Activated naive CD4-positive, alpha-beta T cell treated with anti-CD3 and anti-CD28 coated beads, Interleukin-2, amount 10 ng/mL, durations not matched to agents 7 days and 5 days (primary cell): Measurements from ENCODE around the gene APOB.

Experiments
- CTCF ChIA-PET: fragments of 350-600 bp; sonication (Branson Sonifier 250); formaldehyde crosslinking; loops from one replicate; lab custom pipeline; 2021; ENCODE audit warnings: antibody characterized with exemption; lab: Charles Lee
- DNase-seq: peaks from one replicate; pipeline ENCODE4 v3.0.0-alpha.2; 2020
- H3K27ac Mint-ChIP-seq: one replicate; pipeline ENCODE4 v1.8.0; 2021; ENCODE audit warnings: mild to moderate bottlenecking, moderate library complexity, mixed read lengths
- H3K27me3 Mint-ChIP-seq: one replicate; pipeline ENCODE4 v1.8.0; 2021; ENCODE audit warnings: mild to moderate bottlenecking, mixed read lengths
- H3K36me3 Mint-ChIP-seq: one replicate; pipeline ENCODE4 v1.8.0; 2021; ENCODE audit warnings: mixed read lengths
- H3K4me1 Mint-ChIP-seq: one replicate; pipeline ENCODE4 v1.8.0; 2021; ENCODE audit warnings: mixed read lengths
- H3K4me3 Mint-ChIP-seq: one replicate; pipeline ENCODE4 v1.8.0; 2021; ENCODE audit warnings: mild to moderate bottlenecking, moderate library complexity, mixed read lengths
- H3K9me3 Mint-ChIP-seq: one replicate; pipeline ENCODE4 v1.8.0; 2021; ENCODE audit warnings: mixed read lengths

The APOB gene

DNA sequence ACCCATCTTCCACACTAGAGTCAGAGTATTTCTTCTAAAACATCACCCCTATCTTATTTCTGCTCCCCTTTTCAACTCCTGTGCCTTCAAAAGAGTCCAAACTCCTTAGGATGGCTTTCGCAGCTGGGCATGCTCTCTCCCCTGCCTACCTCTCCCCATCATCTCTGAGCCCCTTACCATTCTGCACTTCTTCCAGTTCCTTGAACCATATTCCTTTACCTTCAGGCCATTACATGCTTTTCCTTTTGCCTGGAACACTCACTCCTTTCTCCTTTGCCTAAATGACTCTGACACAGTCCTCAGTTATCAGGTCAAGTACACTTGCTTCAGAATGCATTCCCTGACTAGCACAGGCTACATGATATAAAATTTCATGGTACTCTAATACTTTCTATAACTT, 22.4 kb downstream of the APOB start:
- Mint-ChIP-seq H3K27me3 (peaks cover 5% of the 10 kb centered on the region), H3K36me3 (no peaks in the 10 kb centered on the region), H3K4me1 (no peaks in the 10 kb centered on the region), H3K27ac (no peak overlapping the region), H3K4me3 (no peak overlapping the region), H3K9me3 (no peaks in the 10 kb centered on the region)
- CTCF ChIA-PET, result interaction anchor here (0.9 kb wide), 1 partner anchor 21 kb away, joined by 3 read pairs; no protein-coding TSS in a partner anchor
- DNase-seq, result no peak

DNA sequence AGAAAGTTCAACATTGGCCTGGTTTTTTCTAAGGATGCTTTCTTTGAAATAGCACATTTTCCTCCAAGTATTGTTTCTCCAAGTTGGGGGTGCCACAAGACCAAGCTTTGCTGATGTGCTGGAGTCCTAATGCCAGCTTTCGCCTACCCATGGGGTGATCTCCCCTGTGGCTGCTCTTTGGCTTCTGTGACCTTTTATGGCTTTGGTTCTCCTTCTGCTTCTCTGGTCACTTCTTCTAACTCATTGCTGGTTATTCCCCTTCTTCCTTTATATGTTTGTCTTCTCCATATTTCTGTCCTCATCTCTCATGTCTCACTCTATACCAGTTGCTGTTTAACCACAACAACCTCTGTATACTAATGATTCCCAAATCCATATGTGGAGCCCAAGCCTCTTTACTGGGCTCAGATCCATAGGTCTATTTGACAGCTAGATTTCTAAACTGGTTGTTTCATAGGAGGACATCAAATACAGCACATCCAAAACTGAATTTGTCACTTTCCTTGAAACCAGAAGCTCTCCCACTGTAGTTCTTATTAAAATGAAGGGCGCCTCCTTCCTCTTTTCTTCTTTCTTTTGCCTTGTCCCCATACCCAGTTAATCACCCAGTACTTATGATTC, 23.1 kb downstream of the APOB start:
- CTCF ChIA-PET, result interaction anchor here (0.9 kb wide), 1 partner anchor 22 kb away, joined by 3 read pairs; no protein-coding TSS in a partner anchor
- no peak for DNase-seq
- no peak overlapping the region for H3K4me3 Mint-ChIP-seq
- H3K4me1 Mint-ChIP-seq, result no peaks in the 10 kb centered on the region
- no peaks in the 10 kb centered on the region for H3K9me3 Mint-ChIP-seq
- H3K27me3 Mint-ChIP-seq, result peaks cover 5% of the 10 kb centered on the region
- H3K27ac Mint-ChIP-seq, result no peak overlapping the region
- no peaks in the 10 kb centered on the region for H3K36me3 Mint-ChIP-seq

DNA sequence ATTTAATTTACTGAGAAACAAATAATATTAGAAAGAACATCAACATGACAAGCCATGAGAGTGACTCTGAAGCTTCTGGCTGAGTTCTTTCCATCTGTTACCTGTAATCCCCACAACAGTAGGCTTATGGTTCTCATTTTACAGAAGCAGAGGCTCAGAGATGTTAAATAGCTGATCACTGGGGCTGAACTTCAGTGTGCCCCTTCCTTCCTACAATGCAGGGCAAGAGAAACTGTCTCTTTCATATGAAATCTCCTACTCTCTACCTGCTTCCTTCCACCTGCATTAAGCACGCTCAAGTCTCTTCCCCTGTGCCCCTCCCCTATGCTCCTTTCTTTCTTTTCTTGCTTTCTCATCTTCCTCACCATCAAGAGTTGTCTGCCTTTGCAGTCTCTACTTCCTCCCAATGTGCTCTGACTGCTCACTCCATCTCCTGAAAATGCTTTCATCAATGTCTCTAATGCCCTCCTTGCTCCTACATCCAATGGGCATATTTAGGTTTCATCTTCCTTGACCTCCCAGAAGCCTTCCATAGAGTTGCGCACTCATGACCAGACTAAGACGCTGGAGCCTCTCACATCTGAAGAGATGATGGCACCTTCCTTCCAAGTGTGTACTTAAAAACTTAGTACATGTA, 23.7 kb downstream of the APOB start:
- no peak for DNase-seq
- Mint-ChIP-seq H3K27me3 (peaks cover 5% of the 10 kb centered on the region), H3K4me1 (no peaks in the 10 kb centered on the region), H3K9me3 (no peaks in the 10 kb centered on the region), H3K4me3 (no peak overlapping the region), H3K27ac (no peak overlapping the region), H3K36me3 (no peaks in the 10 kb centered on the region)
- CTCF ChIA-PET, result no interaction called here

DNA sequence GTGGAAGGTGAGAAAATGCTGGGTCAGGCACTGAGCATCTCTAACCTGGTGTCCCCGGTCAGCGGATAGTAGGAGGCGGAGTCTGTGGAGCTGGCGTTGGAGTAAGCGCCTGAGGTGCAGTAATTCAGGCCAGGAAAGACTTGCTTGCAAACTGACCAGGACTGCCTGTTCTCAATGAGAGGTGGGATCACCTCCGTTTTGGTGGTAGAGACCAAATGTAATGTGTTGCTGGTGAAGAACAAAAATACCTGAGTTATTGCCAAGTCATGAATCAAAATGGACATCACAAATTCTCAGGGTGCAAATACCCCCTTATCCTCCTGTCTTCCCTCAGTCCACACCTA, 24.2 kb downstream of the APOB start:
- Mint-ChIP-seq H3K4me1 (no peaks in the 10 kb centered on the region), H3K4me3 (no peak overlapping the region), H3K27me3 (peaks cover 5% of the 10 kb centered on the region), H3K27ac (no peak overlapping the region), H3K36me3 (no peaks in the 10 kb centered on the region), H3K9me3 (no peaks in the 10 kb centered on the region)
- DNase-seq, result no peak
- CTCF ChIA-PET, result no interaction called here

DNA sequence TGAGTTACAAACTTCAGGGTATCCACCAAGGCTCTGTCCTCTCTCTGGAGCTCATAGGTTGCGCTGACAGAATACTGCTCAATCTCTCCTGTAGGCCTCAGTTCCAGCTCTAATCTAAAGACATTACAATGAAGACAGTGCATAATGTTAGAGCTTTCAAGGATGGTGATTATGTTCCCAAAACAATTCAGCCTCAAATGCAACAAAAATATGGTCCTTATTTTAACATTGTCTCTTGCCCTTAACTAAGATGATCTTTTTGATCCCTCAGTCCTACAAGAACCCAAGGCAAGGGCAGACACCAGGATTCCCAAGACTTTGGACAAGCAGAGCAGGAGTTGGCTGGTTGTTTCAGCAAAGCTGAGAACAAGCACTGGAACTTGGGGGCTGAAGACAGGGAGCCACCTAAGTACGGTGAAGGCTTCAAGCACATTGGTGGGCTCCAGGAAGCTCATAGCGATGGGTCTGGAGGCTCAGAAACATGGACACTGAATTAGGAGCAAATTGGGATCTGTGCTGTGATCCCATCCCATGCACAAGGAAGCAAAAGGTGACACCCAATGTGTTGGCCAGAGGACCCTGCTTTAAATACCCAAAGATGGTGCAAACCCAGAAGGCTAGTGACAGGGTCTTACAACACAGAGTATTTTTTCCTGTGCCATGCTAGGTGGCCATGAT, 24.7 kb downstream of the APOB start:
- Mint-ChIP-seq H3K27ac (no peak overlapping the region), H3K4me3 (no peak overlapping the region)

DNA sequence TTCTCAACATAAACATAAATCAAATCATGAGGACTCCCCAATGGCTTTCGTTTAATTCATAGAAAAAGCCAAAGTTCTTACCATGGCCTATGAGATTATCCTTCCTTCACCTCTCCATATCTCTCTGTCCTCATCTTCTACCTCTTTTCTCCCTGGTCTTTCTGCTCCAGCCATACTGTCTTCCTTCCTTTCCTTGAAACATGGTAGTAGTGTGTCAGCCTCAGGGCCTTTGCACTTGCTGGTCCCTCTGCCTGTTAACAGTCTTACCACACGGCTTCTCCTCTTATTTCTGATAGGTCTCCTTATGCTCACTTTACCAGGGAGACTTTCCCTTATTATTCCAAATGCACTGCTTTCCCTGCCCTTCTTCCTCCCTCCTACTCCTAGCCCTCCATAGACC, 25.6 kb downstream of the APOB start:
- Mint-ChIP-seq H3K27me3 (peaks cover 9% of the 10 kb centered on the region), H3K27ac (no peak overlapping the region), H3K4me1 (no peaks in the 10 kb centered on the region), H3K4me3 (no peak overlapping the region), H3K36me3 (no peaks in the 10 kb centered on the region), H3K9me3 (no peaks in the 10 kb centered on the region)
- DNase-seq, result no peak
- CTCF ChIA-PET, result no interaction called here

More for the DNA sequence above, 24.7 kb downstream of the APOB start:
- Mint-ChIP-seq H3K27me3 (peaks cover 5% of the 10 kb centered on the region), H3K9me3 (no peaks in the 10 kb centered on the region), H3K36me3 (no peaks in the 10 kb centered on the region), H3K4me1 (no peaks in the 10 kb centered on the region)
- CTCF ChIA-PET, result no interaction called here
- no peak for DNase-seq

DNA sequence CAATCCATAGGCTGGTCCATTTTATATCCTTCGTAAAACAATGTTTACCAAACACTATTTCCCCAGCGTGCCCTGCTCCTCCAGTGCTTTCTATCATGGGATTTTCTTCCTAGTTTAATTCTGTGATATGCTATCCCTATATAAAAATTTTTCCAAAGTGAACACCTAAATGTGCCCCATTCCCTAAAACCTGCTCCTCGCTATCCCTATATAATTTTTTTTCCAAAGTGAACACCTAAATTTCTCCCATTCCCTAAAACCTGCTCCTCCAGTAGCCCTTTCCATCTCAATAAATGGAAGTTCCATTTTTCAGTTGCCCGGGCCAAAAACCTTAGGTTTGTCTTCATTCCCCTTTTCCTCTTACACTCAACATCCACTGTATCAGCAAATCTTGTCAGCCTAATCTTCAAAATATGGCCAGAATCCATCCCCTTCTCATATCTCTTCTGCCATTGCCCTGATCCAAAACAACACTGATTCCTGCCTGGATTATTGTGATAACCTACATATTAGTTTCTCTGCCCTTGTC, 26.1 kb downstream of the APOB start:
- Mint-ChIP-seq H3K36me3 (no peaks in the 10 kb centered on the region), H3K4me1 (no peaks in the 10 kb centered on the region), H3K27me3 (peaks cover 6% of the 10 kb centered on the region), H3K27ac (no peak overlapping the region), H3K4me3 (no peak overlapping the region), H3K9me3 (no peaks in the 10 kb centered on the region)
- CTCF ChIA-PET, result no interaction called here
- no peak for DNase-seq

DNA sequence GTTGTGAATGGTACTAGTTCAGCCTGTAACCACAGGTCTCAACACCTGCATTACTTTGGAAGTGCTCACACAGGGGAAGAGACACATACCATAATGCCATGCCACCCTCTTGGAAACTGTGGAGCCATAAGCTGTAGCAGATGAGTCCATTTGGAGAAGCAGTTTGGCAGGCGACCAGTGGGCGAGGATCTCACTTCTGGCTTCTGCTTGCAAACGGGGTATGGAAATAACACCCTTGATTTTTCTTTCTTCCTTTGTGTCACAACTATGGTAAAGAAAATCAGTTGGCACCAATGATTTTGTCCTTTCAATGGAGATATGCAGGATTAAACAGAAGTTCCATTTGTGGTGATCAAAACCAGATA, 28.6 kb downstream of the APOB start:
- DNase-seq, result no peak
- peaks cover 4% of the 10 kb centered on the region for H3K27me3 Mint-ChIP-seq
- CTCF ChIA-PET, result no interaction called here
- H3K36me3 Mint-ChIP-seq, result no peaks in the 10 kb centered on the region
- H3K9me3 Mint-ChIP-seq, result no peaks in the 10 kb centered on the region
- H3K4me1 Mint-ChIP-seq, result no peaks in the 10 kb centered on the region
- no peak overlapping the region for H3K27ac Mint-ChIP-seq
- H3K4me3 Mint-ChIP-seq, result no peak overlapping the region

DNA sequence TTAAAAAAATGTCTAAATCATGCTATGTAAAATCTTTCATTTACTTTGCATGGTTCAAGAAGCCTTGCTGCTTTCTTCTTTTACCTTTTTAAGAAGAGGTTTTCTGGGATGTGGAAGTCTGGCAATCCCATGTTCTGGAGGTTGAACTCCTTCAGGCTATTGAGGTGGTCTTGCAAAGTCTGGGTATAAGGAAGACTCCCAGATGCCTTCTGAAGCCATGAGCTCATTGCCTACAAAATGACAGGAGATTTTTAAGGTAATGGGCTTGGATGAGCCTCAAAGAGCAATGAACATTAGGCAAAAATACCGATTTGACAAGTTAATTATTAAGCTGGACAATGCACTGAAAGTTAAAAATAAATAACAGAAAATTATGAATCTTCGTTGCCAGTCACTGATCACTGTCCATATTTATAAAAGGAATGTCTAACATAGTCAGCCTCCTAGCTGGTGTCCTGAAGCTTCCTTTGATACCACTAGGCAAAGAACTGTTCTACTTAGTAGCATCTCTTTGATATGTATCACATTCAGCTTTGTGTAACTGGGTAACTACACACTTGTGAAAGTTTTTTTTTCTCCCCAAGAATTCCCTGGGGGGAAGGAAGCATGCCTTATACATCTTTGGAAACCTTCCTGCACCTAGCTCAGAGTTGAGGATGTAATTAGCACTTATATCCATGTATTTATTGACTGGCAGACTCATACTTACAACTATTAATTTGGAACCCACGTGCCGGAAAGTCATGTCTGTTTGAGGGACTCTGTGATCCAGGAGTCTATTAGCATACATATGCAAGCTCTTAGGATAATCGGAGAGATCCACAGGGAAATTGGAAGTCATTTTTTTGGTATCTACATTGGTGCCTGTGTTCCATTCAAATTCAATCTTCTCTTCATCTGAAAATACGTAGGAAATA, 29.3 kb downstream of the APOB start:
- Mint-ChIP-seq H3K36me3 (no peaks in the 10 kb centered on the region), H3K4me3 (no peak overlapping the region), H3K4me1 (no peaks in the 10 kb centered on the region), H3K27ac (no peak overlapping the region), H3K27me3 (peaks cover 4% of the 10 kb centered on the region), H3K9me3 (no peaks in the 10 kb centered on the region)
- DNase-seq, result no peak
- CTCF ChIA-PET, result no interaction called here

DNA sequence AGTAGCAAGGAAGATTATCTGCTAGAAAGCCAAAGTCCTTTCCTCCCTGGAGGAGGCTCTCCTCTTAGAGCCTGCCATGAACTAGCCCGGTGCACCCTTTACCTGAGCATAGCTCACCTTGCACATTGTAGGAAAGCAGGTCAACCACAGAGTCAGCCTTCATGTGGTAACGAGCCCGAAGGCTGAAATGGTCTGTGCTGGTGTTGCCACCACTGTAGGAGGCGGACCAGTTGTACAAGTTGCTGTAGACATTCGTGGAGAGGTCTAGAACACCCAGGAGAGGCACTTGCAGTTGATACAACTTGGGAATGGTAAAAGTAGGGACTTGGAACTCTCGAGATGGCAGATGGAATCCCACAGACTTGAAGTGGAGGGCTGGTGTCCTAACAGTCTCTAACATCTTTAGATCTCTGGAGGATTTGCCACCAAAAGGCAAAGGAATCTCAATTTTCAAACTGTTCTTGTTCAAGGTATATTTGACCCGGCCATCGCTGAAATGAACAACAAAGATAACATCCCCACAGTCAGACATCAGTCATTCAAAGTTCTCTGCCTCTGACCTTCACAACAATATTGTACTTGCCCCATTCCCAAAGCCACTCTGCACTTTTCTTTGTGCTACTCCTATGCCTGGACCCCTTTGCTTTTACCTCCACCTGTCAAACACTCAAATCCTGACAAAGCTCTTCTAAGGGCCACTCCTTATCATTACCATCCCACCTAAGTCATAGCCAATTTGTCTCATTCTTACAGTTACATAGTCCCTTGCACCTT, 30.6 kb downstream of the APOB start:
- H3K27me3 Mint-ChIP-seq, result peaks cover 4% of the 10 kb centered on the region
- CTCF ChIA-PET, result no interaction called here
- H3K9me3 Mint-ChIP-seq, result no peaks in the 10 kb centered on the region
- H3K4me3 Mint-ChIP-seq, result no peak overlapping the region
- H3K4me1 Mint-ChIP-seq, result no peaks in the 10 kb centered on the region
- no peaks in the 10 kb centered on the region for H3K36me3 Mint-ChIP-seq
- H3K27ac Mint-ChIP-seq, result no peak overlapping the region
- DNase-seq, result no peak

DNA sequence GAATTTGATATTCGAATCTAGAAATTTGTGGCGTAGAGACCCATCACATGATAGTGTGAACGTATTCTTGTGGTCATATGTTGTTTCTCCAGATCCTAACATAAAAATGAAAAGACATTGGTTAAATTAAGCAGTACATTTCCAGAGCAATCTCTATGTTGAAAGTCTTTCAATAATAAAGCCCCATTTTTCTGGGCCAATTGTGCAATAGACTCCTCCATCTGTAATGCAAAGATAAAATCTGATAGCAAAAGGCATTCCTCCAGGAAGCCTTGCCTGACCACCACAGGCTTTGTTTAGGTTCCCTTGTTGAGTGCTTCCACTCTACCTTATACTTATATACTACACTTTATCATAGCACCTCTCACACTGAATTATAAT, 31.3 kb downstream of the APOB start:
- H3K36me3 Mint-ChIP-seq, result no peaks in the 10 kb centered on the region
- no peaks in the 10 kb centered on the region for H3K4me1 Mint-ChIP-seq
- DNase-seq, result no peak
- H3K9me3 Mint-ChIP-seq, result no peaks in the 10 kb centered on the region
- H3K27ac Mint-ChIP-seq, result no peak overlapping the region
- H3K4me3 Mint-ChIP-seq, result no peak overlapping the region
- CTCF ChIA-PET, result no interaction called here
- H3K27me3 Mint-ChIP-seq, result peaks cover 4% of the 10 kb centered on the region

DNA sequence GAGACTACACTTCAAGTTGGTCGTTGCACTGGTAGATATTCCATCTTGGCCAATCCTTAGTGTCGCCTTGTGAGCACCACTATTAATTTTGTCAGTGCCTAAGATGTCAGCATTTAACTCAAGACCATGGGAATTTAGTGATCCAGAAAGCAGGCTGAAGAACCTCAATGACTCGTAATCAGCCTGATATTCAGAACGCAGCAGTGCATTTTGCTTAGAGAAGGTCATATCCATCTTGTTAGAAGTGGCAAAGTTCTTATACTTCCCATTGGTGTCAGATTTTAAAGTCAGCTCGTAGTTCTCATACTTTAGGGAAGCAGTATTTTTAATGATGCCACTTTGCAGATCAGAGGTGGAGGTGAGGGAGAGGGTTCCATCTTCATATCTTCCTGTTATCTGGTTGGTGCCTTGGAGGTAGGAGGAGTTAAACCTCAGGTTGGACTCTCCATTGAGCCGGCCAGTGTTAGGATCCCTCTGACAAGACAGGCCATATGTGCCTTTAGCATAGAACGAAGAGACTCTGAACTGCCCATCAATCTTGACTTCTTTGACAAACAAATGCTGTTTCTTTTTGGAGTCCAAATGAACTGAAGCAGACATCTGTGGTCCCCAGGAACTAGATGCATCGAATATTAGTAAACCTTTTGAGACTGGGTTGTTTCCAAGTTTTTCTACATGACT, 31.9 kb downstream of the APOB start:
- Mint-ChIP-seq H3K4me3 (no peak overlapping the region), H3K27me3 (peaks cover 4% of the 10 kb centered on the region), H3K27ac (no peak overlapping the region), H3K9me3 (no peaks in the 10 kb centered on the region), H3K36me3 (no peaks in the 10 kb centered on the region), H3K4me1 (no peaks in the 10 kb centered on the region)
- CTCF ChIA-PET, result no interaction called here
- DNase-seq, result no peak

DNA sequence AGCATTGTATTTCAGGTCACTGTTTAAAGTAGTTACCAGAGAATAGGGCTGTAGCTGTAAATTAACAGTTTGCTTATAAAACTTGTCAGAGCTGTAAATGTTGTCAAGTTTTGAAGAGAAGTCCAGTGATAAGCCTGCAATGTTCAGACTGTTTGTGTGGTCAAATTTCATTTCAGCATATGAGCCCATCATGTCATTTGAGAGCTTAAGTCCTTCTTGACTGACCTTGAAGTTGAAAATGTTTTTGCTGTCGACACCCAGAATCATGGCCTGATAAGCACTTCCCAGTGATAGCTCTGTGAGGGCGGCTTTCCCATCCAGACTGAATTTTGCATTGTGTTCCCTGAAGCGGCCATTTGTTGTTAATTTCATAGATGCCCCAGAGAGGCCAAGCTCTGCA, 32.4 kb downstream of the APOB start:
- Mint-ChIP-seq H3K9me3 (no peaks in the 10 kb centered on the region), H3K27me3 (peaks cover 4% of the 10 kb centered on the region), H3K4me1 (no peaks in the 10 kb centered on the region), H3K36me3 (no peaks in the 10 kb centered on the region), H3K4me3 (no peak overlapping the region), H3K27ac (no peak overlapping the region)
- DNase-seq, result no peak
- CTCF ChIA-PET, result no interaction called here
